T-helper 2 cell treated with Interferon-gamma antibody and Interleukin-4, amounts not matched to agents 100 ng/mL and 5 ng/mL, for 36 hours (primary cell): ENCODE data around the gene ULK4. TPM values are rescaled to one million over a fixed set of nuclear protein-coding genes. Genes with fewer than 3 reads are reported as not detected.
"Not testable (repeated sequence)": the region's sequence is repeated elsewhere in the genome, so short reads cannot be mapped to it uniquely, and the experiment has no call there.

Experiments
- intact Hi-C: fragments of 100-400 bp; cut with micrococcal nuclease; formaldehyde crosslinking; loops from one replicate; pipeline ENCODE4 v1.15.1; 2023
- total RNA-seq: library from RNA; stranded (reverse); gene quantifications from 2 replicates; pipeline ENCODE4 v1.2.3, GENCODE V29; 2022

ULK4 gene
- total RNA-seq, 1 donor from 2014 or later, result 14.2 TPM

DNA sequence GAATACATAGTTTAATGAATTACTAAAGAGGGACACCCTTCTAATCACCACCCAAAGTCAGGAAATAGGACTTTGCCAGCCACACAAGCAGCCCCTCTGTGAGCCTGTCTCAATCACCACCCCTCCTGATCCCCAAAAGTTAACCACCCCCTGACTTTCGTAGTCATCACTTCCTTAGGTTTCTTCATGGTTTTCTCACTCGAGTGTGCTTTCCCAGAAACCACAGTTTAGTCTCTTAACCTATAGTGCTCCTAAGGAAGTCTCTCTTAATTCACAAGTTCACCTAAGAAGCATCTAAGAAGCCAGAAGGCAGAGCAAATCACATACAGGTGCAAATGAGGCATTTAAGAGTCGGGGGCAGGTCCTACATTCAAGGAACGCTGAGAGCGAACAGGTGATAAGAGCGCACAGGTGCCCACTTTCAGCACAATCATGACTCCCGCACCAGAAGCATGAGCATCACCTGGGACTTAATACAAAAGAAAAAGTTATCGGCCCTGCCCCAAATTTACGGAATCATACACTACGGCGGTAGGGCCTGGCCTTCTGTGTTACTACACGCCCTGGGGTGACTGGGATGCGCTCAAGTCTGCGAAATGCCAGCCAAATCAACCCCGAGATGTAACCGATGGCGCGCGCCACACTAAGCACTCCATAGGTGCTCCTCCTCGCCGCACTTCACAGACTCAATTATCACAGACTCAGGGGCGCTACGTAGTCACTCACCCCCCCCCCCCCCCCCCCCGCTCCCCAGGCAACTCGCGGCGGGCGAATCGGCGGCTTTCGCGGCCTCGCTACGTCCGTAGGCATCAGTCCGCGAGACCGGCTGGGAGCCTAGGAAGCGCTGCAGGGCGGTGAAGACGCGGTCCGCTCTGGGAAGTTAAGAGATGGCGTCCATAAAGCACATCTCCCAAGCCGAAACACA lies 815 bp downstream of the ULK4 start:
- intact Hi-C loops, result loop anchor here (2.0 to 10.0 kb wide), 4 partner anchors 138 to 1456 kb away; partner anchors contain the start of genes SEC22C and ZNF620

DNA sequence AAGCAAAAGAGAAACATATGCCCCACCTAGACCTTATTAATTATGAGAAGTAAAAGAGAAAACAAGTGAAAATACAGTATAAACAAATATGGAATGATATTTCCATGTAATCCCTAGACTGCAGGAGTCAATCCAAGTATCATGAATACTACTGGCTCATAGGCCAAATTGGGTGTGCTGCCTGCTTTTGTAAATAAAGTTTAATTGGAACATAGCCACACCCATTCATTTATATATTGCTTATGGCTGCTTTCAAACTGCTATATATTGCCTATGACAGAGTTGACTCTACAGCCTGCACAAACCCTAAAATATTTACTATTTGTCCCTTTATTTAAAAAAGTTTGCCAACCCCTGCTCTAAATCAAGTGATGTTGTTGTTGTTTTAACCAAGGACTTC lies 5.3 kb downstream of the ULK4 start:
- intact Hi-C loops, result no loop called here

GRCh38 chr3:41955192-41955591 lies 6.7 kb downstream of the ULK4 start:
- intact Hi-C loops, result no loop called here

GRCh38 chr3:41943311-41943843 lies 18.5 kb downstream of the ULK4 start:
- intact Hi-C loops, result no loop called here

DNA sequence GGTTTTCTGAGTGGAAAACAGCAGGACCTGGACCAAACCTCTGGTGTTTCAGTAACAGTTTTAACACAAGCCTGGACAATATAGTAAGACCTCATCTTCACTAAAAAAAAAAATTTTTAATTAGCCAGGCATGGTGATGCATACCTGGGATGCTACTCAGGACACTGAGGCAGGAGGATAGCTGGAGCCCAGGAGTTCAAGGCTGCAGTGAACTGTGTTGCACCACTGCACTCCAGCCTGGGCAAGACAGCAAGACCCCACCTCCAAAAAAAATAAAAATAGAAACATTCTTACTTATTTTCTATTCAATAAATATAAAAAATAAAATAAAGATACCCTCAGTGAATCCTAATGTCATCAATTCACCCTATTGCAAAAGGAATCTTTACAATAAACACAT lies 21.5 kb downstream of the ULK4 start:
- intact Hi-C loops, result no loop called here

DNA sequence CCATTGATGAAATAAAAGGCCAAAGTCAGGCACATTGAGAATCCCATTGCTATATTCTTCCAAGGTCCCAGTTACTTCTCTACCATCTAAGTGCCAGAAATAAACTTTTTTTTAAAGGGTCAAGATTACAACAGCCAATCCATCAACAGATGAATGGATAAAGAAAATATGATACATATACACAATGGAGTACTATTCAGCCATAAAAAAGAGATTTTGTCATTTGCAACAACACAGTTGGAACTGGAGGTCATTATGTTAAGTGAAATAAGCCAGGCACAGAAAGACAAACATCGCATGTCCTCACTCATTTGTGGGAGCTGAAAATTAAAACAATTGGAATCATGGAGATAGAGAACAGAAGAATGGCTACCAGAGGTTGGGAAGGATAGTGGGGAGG lies 25.5 kb downstream of the ULK4 start:
- intact Hi-C loops, result no loop called here

DNA sequence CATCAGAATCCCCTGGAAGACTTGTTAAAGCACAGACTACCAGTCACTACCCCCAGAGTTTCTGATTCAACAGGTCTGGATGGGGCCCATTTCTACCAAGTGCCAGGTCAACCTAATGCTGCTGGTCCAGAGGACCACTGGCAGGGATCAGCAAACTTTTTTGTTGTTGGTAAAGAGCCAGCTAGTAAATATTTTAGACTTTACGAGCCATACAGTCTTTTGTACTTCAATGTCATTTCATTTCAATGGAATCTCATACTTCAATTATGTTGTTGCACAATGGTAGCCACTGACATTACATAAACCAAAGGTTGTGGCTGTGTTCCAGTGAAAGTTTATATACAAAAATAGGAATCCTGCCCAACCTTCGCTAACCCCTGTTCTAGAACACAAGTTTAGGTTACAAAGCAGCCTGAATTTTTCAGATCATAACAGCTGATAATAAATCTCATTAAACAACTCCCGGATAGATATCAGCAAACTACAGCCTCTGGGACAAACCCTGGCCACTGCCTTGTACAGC lies 28.7 kb downstream of the ULK4 start:
- intact Hi-C loops, result no loop called here

GRCh38 chr3:41932464-41932863 lies 29.4 kb downstream of the ULK4 start:
- intact Hi-C loops, result no loop called here

GRCh38 chr3:41920406-41920965 lies 41.4 kb downstream of the ULK4 start:
- intact Hi-C loops, result no loop called here

DNA sequence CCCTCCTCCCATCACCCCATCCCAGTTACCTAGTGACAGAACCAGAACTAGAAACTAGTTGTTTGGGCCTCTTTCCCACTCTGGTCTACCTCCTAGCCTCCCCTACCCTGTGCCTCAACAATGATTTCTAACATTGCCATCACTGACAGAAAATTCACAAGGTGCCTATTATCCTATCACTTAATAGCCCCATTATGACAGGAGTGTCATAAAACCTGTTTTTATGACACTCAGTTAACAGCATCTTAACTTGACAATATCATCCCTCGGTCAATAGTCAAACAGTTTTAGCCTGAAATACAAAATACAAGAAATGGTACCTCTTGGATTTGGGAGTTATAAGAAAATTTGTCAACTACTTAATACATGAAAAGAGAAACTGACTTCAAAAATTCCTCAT lies 46.5 kb downstream of the ULK4 start:
- intact Hi-C loops, result no loop called here

GRCh38 chr3:41912280-41912679 lies 49.6 kb downstream of the ULK4 start:
- intact Hi-C loops, result no loop called here

- intact Hi-C loops, result no loop called here
Observed at GRCh38 chr3:41907330-41908073, 54.4 kb downstream of the ULK4 start.

- intact Hi-C loops, result no loop called here
Observed at GRCh38 chr3:41900265-41900664, 61.6 kb downstream of the ULK4 start.

DNA sequence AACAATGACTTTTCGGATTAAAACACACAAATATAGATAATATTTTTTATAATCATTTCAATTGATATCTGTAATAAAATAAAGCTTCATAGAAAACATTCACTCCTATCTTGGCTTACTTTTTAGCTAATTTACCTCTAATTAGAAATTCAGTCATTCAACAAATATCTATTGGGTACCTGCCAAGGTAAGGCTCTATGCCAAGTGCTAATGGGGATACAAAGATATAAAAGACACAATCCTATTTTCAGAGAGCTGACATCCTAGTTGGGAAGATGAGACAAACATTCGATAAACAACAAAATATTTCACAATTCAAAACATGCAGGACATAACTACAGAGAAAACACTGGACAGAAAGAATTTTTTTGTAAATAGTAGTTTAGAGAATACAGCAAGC lies 63.3 kb downstream of the ULK4 start:
- intact Hi-C loops, result no loop called here

DNA sequence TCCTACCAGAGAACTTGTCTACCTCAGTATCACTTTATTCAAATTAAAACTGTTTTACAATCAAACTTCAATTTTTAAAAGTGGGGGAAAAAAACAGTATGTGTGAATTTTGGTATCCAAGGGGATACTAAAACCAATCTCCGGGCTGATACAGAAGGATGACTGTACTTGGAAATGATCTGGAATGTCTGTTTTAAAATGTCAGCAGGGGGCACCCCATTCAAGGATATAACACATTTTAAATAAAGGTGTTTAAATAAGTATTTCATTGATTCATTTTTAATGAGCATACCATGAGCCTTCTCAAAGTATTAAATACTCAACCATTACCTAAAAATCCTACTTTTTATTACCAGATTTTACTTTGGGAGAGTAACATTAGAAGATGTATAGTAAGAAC lies 67.9 kb downstream of the ULK4 start:
- intact Hi-C loops, result loop anchor here (2.0 to 5.0 kb wide), 3 partner anchors 205 to 548 kb away; no protein-coding TSS in a partner anchor

GRCh38 chr3:41888368-41889076 lies 73.4 kb downstream of the ULK4 start:
- intact Hi-C loops, result no loop called here

- intact Hi-C loops, result no loop called here
Observed at GRCh38 chr3:41882956-41883355, 78.9 kb downstream of the ULK4 start.

- intact Hi-C loops, result loop anchor here (1.0 kb wide), 3 partner anchors 1297 to 1554 kb away; no protein-coding TSS in a partner anchor
Observed at GRCh38 chr3:41881233-41881821, 80.6 kb downstream of the ULK4 start.

DNA sequence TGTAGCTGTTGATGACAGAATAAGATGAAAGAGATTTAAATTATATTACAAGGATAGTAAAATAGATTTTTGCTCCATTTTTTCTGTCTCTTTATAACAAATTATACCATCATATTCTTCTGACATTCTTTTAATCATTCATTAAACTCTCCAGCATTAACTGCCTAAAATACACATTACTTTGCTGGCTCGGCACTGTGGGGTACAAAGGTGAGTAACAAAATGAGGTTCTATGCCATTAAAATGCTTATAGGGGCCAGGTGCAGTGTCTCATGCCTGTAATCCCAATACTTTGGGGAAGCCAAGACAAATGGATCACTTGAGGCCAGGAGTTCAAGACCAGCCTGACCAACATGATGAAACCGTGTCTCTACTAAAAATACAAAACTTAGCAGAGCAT lies 81.5 kb downstream of the ULK4 start:
- intact Hi-C loops, result no loop called here

DNA sequence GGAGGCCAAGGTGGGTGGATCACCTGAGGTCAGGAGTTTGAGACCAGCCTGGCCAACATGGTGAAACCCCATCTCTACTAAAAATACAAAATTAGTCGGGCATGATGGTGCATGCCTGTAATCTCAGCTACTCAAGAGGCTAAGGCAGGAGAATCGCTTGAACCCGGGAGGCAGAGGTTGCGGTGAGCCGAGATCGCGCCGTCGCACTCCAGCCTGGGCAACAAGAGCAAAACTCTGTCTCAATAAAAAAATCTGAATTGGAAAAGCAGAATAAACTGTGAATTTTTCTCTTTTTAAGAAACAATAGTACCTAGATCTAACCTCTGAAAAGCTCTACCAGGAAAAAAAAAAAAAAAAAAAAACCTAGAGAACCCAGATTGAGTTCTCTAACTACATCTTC lies 84.2 kb downstream of the ULK4 start:
- intact Hi-C loops, result not testable (repeated sequence)
